OCI-M2 (cell line): ENCODE measurements around the gene GALNS.
A peak's percentile ranks its signal among the peaks of the same experiment; 100 is the strongest.

Experiments
- DNase-seq: peaks from one replicate; lab custom pipeline; 2025; ENCODE audit not compliant: unreplicated experiment; lab: John Stamatoyannopoulos, UW

The GALNS gene

GRCh38 chr16:88787579-88788314 is 69.0 kb downstream of the GALNS start:
- no peak for DNase-seq

DNA sequence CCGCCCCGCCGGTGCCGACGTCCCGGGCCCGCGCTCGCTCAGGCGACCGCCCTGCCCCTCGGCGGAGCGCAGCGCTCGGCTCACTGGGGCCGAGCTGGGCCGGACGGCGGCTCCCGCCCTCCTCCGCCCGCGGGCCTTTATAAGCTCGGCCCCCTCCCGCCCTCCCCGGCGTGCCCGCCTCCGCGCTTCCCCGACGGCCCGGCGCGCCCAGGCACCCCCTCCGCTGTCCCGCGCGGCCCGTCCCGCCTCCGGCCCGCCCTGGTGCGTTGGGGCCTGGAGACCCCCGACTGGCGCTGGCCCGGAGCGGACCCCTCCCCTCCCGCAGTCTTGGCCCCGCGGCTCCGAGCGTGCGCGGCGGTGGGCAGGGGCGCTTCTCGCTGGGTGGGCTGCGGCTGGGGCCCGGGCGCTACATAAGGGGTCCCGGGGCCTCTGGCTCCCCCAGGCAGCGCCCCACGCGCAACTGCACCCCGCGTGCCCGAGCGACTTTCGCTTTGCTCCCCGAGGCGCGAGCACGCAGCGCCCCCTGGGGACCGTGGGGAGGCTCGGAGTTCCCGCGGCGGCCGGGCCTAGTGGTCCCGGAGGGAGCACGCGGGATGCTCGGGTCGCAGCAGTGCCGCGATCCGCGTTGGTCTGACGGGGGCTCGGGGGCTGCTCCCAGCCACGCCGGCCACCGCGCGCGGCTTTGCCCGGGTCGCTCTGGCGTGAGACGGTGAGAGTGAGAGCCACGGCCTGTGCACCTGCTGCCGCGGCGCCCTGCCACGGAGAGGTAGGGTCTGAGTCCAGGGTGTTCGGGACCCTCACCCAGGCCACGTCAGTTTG is 71.4 kb downstream of the GALNS start, which contains the start of gene PIEZO1:
TSS of gene PIEZO1 (minus strand) at position 115 of the 819 bp plus-strand sequence. CDS start 256 bp downstream, outside the sequence.
- DNase-seq: no peak

DNA sequence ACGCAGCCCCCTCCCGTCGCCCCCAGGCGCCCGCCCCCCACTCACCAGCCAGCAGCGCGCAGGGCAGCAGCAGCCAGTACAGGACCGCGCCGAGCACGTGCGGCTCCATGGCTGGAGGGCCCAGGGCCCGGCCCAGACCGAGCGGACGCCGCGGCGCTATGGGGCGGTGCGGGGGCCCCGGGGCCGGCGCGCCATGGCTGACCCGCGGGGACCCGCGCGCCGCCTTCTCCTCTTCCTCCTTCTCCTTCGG is 72.0 kb downstream of the GALNS start:
- DNase-seq: no peak

GRCh38 chr16:88784074-88784855 is 72.5 kb downstream of the GALNS start:
- no peak for DNase-seq

GRCh38 chr16:88783391-88784073 is 73.2 kb downstream of the GALNS start:
- DNase-seq: no peak

GRCh38 chr16:88782454-88783390 is 74.0 kb downstream of the GALNS start:
- no peak for DNase-seq

- no peak for DNase-seq
Measured at GRCh38 chr16:88781140-88782077, 75.3 kb downstream of the GALNS start.

DNA sequence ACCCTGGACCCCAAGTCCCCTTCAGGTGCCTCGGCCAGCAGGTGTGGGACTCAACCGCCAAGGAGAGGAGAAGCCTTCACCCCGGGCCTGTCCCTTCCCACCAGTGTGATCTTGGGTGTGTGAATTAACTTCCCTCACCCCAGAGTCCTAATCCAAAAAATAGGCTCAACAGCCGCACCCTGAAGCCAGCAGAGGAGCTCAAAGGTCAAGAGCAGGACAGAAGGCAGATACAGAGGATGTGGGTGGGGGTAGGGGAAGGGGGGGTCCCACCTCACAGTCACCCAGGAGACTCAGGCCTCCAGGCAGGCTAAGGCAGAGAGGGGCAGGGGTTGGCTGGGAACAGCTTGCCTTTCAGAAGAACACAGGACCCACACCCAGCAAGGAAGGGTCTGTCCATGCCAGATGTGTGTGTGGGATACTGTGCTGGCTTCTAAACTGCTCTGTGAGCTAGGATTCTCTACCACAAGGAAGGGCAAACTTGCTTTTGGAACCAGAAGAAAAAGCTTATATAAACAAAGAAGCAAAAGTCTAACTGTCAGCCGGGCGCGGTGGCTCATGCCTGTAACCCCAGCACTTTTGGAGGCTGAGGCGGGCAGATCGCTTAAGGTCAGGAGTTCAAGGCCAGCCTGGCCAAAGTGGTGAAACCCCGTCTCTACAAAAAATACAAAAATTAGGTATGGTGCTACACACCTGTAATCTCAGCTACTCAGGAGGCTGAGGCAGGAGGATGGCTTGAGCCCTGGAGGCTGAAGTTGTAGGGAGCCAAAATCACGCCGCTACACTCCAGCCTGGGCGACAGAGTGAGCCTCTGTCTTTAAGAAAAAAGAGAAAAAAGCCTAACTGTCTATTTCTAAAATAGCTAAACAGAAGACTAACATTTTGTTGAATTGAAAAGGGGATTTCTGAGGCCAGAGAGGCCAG is 76.3 kb downstream of the GALNS start:
- no peak for DNase-seq

GRCh38 chr16:88779406-88780141 is 77.2 kb downstream of the GALNS start:
- no peak for DNase-seq

GRCh38 chr16:88778541-88779065 is 78.1 kb downstream of the GALNS start:
- no peak for DNase-seq

- no peak for DNase-seq
Measured at GRCh38 chr16:88778271-88778525, 78.5 kb downstream of the GALNS start.

GRCh38 chr16:88777471-88778270 is 79.1 kb downstream of the GALNS start:
- no peak for DNase-seq

GRCh38 chr16:88775825-88776224 is 80.9 kb downstream of the GALNS start:
- DNase-seq: no peak

DNA sequence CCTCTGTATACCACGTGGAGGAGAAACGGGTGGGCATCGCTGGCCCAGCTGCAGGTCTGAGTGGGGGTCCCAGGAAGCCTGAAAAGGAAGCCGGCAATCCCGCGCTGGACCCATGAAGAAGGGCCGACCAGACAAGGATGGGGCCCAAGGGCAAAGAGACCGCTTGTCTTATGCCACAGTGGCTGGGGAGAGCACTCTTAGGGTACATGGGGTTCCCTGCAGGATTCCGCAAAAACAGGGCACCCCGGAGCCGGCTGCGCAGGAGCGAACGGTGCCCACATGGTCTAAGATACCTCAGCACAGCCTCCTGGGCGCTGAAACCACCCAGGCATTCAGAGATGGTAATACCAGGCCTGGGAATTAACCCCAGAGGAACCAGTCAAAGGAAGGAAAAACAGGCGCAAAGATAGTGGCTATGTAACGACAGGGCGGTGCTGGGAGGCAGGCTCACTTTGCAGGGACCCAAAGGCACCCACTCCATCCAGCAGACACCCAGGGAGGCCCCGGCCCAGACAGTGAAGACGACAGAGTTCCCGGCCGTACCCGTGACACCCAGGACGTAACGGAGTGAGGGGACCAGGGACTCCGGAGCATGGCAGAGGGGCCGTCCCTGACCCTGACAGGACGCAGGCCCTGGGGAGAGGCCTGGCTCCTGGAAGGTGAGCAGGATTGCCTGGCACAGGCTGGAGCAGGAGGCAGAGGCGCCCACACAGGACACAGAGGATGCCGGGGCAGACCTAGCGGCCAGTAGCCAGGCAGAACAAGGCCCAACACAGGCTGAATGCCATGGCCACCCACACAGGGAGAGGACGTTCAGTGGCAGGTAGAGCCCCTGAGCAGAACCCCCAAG is 82.0 kb downstream of the GALNS start:
- DNase-seq: no peak

DNA sequence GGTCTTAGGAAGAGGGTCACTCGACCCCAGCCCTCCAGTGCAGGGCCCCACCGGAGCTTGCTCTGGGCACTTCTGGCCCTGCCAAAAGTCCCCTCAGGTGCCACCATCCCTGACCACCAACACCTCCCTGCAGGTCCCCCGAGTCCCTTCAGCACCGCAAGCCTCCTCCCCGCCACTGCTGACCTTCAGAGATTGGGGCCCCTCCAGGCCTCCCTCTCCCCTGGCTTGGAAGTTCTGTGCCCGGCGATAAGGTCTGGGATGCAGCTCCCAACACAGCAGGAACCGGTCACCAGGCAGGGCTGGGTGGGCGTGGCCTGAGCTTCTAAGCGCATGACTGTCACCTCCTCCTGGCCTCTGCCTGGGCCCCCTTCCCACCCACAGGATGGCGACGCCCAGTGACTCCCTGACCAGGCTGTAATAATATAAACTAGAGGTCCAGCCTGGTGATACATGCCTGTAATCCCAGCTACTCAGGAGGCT is 82.9 kb downstream of the GALNS start:
- DNase-seq: peak; percentile 35
